Measurements from ENCODE around the gene GPN2. TPM values are rescaled to one million over a fixed set of nuclear protein-coding genes. Genes with fewer than 3 reads are reported as not detected.

GPN2 gene
- total and polyA plus RNA-seq, 9 of the 15 experiments (the other 6 are each of a cell fraction or from before 2014, with no cell fraction given), result 9.9 to 58.8 (median 20.4) TPM

DNA sequence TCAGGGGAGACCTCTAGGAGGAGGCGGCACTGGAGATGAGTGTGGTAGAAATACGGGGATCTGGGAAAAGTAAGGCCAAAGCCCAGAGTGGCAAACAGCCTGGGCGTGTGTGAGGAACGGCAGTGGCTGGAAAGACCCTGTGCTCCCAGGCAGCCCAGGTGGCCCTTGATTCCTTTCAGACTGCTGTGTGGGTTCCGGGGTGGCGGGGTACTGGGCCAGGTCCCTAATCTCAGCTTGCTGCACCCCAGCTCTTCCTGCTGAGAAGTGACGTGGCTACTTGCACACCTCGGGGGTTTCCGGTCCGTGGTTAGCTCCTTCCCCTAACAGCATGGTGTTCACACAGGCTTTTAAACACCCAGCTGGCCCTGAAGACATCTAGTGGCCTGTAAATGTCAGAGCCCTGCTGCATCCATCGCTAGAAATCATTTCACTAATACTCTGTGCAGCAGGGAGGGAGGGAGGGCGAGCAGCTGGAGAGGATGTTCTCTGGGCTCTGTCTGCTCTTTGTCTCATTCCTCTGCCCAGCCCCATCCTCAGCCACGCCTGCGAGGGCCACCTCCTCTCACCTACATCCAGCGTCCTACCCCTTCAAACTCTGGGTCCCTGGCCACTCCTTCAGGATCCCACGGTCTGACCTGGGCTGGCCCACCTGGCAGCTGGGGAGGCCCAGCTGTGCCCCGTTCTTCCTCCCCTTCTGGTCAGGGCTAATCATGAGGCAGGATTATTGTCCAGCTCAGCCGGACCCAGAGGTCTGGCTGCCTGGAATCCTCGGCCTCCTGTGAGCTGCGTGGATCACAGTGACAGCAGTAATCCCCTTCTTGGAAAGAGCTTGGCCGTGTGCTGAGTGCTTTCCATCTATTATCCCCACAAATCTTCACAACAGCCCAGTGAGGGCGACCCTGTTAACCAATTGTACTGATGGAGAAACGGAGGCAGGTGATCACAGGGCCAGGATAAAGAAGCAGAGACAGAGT is 56.4 kb downstream of the GPN2 start:
- Histone ChIP-seq H3K4me3 (no peak overlapping the region), H2AFZ (ENCODE audit: low read depth, low read length) (no peak overlapping the region), H3K9ac (ENCODE audit: insufficient read depth in 1 of 2, low read depth in 2 of 2, low read length in 2 of 2) (peak overlapping the region in 1 of 2 experiments; percentile 29; a peak in 1 of 4 replicates), H3K4me2 (ENCODE audit: insufficient read depth, low read length) (no peak overlapping the region), H3K9me3 (replicated peaks; ENCODE audit: control insufficient read depth, insufficient read depth, low read depth, low read length) (no peaks in the 10 kb centered on the region), H3K4me1 (replicated peaks in 1 of 2; ENCODE audit: control insufficient read depth in 2 of 2, insufficient read depth in 2 of 2, low read length in 2 of 2) (peaks cover 14 to 20% of the 10 kb centered on the region in 2 experiments), H3K27ac (ENCODE audit: extremely low read depth, low read depth, low read length) (no peak overlapping the region), H3K9me1 (ENCODE audit: control insufficient read depth, insufficient read depth, low read length) (peaks cover 10% of the 10 kb centered on the region), H3K36me3 (ENCODE audit: control insufficient read depth, insufficient read depth, low read length) (peaks cover 79% of the 10 kb centered on the region), H3K27me3 (ENCODE audit: control insufficient read depth in 2 of 2, insufficient read depth in 2 of 2, low read length in 2 of 2) (no peaks in the 10 kb centered on the region), H3K79me2 (ENCODE audit: control insufficient read depth, insufficient read depth, low read length) (peaks cover 23% of the 10 kb centered on the region), H4K20me1 (replicated peaks; ENCODE audit: control insufficient read depth, insufficient read depth, low read length) (peaks cover 16% of the 10 kb centered on the region; the same call in 1 of the 2 replicates)
- in situ Hi-C loops (cut with MboI), result no loop called here
- ATAC-seq (no peak), DNase-seq (ENCODE audit: extremely low read depth in 1 of 4, low spot score in 3 of 4) (no peak), FAIRE-seq (no peak)
- BruUV-seq (replicated peaks), result no TSS peak
- intact Hi-C loops (cut with micrococcal nuclease), result no loop called here
- ChIA-PET CTCF (ENCODE audit: low intra/inter-chr PET ratio) (interaction anchor here (0.7 kb wide), 1 partner anchor 12 kb away, joined by 3 read pairs; no protein-coding TSS in a partner anchor), POLR2A (interaction anchor here (0.7 to 1.8 kb wide), 3 partner anchors 8 to 80 kb away, joined by 3 to 6 read pairs (median 3); partner anchors contain the start of gene NR0B2)
- TF ChIP-seq TFAM (CRISPR knock-in tag; conservative IDR thresholded peaks at IDR 0.05), result no peak
- TF ChIP-seq SRF (CRISPR knock-in tag; IDR thresholded peaks at IDR 0.05), result no peak
- no peak for TF ChIP-seq MAZ (CRISPR knock-in tag; conservative IDR thresholded peaks at IDR 0.05 in 1 of 2, IDR thresholded peaks at IDR 0.05 in 1 of 2)
- WGBS (ENCODE audit: insufficient coverage, low coverage, missing lambda C conversion rate), result 79% methylated on average over 20 of the region's 23 CpGs

All from K562 (cell line).